Measurements from ENCODE around the gene TMPRSS4. TPM values are rescaled to one million over a fixed set of nuclear protein-coding genes. Genes with fewer than 3 reads are reported as not detected.

TMPRSS4 gene
- total RNA-seq, 2 donors from 2014 or later, result 6.5 TPM; not detected in 1

DNA sequence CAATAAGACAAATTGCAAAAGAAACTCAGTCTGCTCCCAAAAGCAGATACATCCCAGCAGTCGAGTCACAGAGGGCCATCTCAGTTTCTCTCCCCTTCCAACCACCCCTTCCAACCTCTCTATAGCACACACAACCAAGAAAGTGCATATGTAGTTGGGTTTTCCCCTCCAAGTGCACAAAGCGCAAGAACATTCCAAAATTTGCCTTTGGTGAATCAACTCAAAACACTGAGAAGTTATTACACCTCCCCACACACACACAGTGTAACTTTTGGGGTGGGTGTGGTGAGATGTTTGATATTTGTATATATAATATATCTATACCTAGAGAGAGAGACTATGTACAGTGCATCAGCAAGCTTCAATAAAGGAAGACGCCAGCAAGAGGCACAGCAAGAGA, 86.0 kb downstream of the TMPRSS4 start:
- DNase-seq (no peak), ATAC-seq (no peak)
- TF ChIP-seq, protein P1, sequence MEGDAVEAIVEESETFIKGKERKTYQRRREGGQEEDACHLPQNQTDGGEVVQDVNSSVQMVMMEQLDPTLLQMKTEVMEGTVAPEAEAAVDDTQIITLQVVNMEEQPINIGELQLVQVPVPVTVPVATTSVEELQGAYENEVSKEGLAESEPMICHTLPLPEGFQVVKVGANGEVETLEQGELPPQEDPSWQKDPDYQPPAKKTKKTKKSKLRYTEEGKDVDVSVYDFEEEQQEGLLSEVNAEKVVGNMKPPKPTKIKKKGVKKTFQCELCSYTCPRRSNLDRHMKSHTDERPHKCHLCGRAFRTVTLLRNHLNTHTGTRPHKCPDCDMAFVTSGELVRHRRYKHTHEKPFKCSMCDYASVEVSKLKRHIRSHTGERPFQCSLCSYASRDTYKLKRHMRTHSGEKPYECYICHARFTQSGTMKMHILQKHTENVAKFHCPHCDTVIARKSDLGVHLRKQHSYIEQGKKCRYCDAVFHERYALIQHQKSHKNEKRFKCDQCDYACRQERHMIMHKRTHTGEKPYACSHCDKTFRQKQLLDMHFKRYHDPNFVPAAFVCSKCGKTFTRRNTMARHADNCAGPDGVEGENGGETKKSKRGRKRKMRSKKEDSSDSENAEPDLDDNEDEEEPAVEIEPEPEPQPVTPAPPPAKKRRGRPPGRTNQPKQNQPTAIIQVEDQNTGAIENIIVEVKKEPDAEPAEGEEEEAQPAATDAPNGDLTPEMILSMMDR (IDR thresholded peaks at IDR 0.05), result no peak
- no peak for TF ChIP-seq POLR2A (IDR thresholded peaks at IDR 0.05)
- H3K27ac ChIP-seq, result no peak overlapping the region
- intact Hi-C loops (cut with DNase I), result no loop called here
- H3K4me3 ChIP-seq, result no peak overlapping the region
- 67 to 82% methylated on average over 3 of the region's 3 CpGs for WGBS, 2 donors
- H3K27me3 ChIP-seq, result no peaks in the 10 kb centered on the region
- no peaks in the 10 kb centered on the region for H3K36me3 ChIP-seq (replicated peaks in 1 of 2; ENCODE audit: insufficient read depth in 1 of 2, low read depth in 2 of 2)
- no peaks in the 10 kb centered on the region for H3K4me1 ChIP-seq
- H3K9me3 ChIP-seq, result no peaks in the 10 kb centered on the region

DNA sequence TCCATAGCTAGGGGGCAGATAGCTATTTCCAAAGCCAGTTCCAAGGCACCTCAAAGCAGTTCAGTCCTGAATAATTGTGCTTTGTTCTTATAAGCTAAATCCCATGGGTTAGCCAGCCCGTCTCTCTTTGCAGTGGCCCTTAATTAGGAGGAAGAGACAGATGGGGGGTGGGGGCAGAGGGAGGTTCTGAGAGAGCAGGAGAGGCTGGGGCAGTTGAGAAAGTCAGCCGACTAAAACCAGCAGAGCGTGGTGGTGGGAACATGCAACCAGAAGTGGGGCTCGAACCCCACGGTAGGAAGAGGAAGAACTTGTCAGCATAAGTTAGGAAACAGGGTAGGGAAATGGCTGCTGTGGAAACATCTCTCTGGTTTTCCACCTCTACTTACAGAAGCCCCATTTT, 86.6 kb downstream of the TMPRSS4 start:
- intact Hi-C loops (cut with DNase I), result no loop called here
- H3K36me3 ChIP-seq (replicated peaks in 1 of 2; ENCODE audit: insufficient read depth in 1 of 2, low read depth in 2 of 2), result no peaks in the 10 kb centered on the region
- H3K4me1 ChIP-seq, result no peaks in the 10 kb centered on the region
- H3K27me3 ChIP-seq, result no peaks in the 10 kb centered on the region
- DNase-seq (no peak), ATAC-seq (no peak)
- no peaks in the 10 kb centered on the region for H3K9me3 ChIP-seq
- 60 to 77% methylated on average over 5 of the region's 5 CpGs for WGBS, 2 donors
- TF ChIP-seq, protein P1 (IDR thresholded peaks at IDR 0.05), result no peak
- TF ChIP-seq POLR2A (IDR thresholded peaks at IDR 0.05), result no peak
- no peak overlapping the region for H3K27ac ChIP-seq
- no peak overlapping the region for H3K4me3 ChIP-seq

DNA sequence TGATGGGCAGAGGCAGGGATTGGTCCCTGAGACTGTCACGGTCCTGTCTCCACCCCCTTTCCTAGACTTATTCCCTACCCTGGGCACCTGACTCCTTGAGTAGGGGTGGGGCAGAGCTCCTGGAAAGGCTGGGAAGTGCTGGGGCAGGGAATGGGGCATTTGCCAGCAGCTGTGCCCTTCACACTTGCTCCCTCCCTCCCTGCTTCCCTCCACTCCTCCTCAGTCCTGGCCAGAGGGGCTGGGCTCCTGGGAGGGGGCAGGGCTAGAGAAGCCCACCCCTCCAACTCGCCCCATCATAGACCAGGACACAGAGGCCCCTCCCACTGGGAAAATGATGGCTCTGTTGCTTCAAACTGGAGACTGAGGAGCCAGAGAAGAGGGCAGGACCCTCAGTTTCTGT, 88.0 kb downstream of the TMPRSS4 start:
- 57 to 67% methylated on average over 2 of the region's 2 CpGs for WGBS, 2 donors
- TF ChIP-seq, protein P1 (IDR thresholded peaks at IDR 0.05), result no peak
- no peak for TF ChIP-seq POLR2A (IDR thresholded peaks at IDR 0.05)

DNA sequence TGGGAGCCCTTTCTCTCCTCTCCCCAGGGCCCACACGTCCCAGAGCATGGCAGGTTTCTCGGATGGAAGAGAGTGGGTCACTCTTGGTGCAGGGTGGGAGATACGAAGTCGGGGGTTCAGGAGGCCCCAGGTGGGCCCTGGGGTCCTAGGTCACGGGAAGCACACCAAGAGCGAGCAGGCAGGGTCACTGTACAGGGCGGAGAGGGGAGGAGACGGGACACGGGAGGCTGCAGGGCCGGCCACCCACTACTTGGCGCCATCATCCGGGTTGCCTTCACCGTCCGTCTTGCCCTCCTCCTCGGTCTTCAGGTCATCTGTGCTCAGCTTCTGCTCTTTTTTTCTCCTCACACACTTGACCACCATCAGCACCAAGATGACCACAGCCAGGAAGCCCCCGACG, 89.8 kb downstream of the TMPRSS4 start:
- 79 to 81% methylated on average over 17 of the region's 17 CpGs for WGBS, 2 donors
- Histone ChIP-seq H3K4me3 (no peak overlapping the region), H3K27ac (no peak overlapping the region), H3K27me3 (no peaks in the 10 kb centered on the region), H3K36me3 (replicated peaks in 1 of 2; ENCODE audit: insufficient read depth in 1 of 2, low read depth in 2 of 2) (no peaks in the 10 kb centered on the region), H3K4me1 (peaks cover 4% of the 10 kb centered on the region), H3K9me3 (no peaks in the 10 kb centered on the region)
- no peak for TF ChIP-seq POLR2A (IDR thresholded peaks at IDR 0.05)
- TF ChIP-seq, protein P1 (IDR thresholded peaks at IDR 0.05), result no peak
- DNase-seq (no peak), ATAC-seq (no peak)
- intact Hi-C loops (cut with DNase I), result no loop called here

More for the DNA sequence above, 88.0 kb downstream of the TMPRSS4 start:
- intact Hi-C loops (cut with DNase I), result no loop called here
- H3K9me3 ChIP-seq, result no peaks in the 10 kb centered on the region
- no peak overlapping the region for H3K27ac ChIP-seq
- DNase-seq (no peak), ATAC-seq (no peak)
- H3K36me3 ChIP-seq (replicated peaks in 1 of 2; ENCODE audit: insufficient read depth in 1 of 2, low read depth in 2 of 2), result no peaks in the 10 kb centered on the region
- H3K27me3 ChIP-seq, result no peaks in the 10 kb centered on the region
- H3K4me3 ChIP-seq, result no peak overlapping the region
- H3K4me1 ChIP-seq, result no peaks in the 10 kb centered on the region

DNA sequence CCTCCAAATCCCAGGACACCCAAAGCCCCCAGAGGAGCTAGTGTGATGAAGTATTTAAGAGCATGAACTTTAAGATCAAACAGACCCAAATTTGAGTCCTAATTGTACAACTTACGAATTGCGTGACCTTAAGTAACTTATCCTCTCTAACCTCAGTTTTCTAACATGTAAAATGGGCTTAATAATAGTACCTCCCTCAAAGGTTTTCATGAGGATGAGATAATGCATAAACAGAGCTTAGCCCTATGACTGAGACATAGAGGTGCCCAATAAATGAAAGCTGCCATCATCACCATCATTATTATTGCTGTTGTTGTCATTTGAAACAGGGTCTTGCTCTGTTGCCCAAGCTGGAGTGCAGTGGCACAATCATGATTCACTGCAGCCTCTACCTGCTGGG, 90.4 kb downstream of the TMPRSS4 start:
- Histone ChIP-seq H3K36me3 (replicated peaks in 1 of 2; ENCODE audit: insufficient read depth in 1 of 2, low read depth in 2 of 2) (no peaks in the 10 kb centered on the region), H3K4me1 (peaks cover 7% of the 10 kb centered on the region), H3K27me3 (no peaks in the 10 kb centered on the region), H3K27ac (no peak overlapping the region), H3K4me3 (no peak overlapping the region), H3K9me3 (no peaks in the 10 kb centered on the region)
- WGBS, 2 donors, result 64 to 75% methylated on average over 2 of the region's 2 CpGs
- TF ChIP-seq, protein P1 (IDR thresholded peaks at IDR 0.05), result no peak
- TF ChIP-seq POLR2A (IDR thresholded peaks at IDR 0.05), result no peak
- ATAC-seq (no peak), DNase-seq (no peak)
- intact Hi-C loops (cut with DNase I), result no loop called here

Data from body of pancreas (tissue), 4 donors.